DMS153 treated with DMSO at 0.1 percent for 48 hours (cell line): ENCODE results near the gene PIP5K1B.

Source experiments
- DNase-seq: peaks from one replicate; lab custom pipeline; 2025; ENCODE audit not compliant: unreplicated experiment; lab: John Stamatoyannopoulos, UW

PIP5K1B gene

DNA sequence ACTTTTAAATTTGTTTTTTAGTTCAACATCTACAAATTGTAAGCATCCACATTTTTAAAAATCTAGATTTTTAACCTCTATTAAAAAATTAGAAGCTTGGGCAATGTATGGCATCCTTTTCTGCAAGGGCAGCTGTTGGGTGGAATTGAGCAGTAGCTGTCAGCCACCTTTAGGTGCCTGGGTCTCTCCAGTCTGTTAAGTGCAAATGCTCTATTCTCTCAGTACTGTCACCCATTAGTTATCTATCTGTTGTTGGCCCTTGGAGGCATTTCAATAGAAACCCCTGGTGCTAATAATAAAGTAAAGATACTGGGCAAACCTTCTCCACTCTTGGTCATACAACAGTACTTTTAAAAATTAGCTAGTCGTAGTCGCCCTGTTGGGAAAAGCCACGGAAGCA is 63.6 kb downstream of the PIP5K1B start:
- no peak for DNase-seq

DNA sequence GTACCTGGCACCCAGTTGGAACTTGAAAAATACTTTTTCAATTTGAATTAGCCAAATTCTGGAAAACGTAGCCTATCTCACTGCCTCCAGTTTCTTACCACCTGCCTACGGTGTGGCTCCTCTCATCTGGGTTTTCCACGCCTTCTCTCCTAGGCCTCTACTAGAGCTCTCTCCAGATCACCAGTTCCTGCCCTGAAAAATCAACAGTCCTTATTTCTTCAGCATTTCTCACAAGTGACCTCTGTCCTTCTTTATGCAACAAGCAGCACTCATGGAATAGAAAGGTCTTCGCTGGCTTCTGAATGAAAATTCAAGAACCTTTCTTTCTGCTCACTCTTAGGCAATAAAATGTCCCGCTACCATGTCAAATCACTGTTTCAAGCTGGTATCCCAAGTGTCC is 64.8 kb downstream of the PIP5K1B start:
- no peak for DNase-seq

DNA sequence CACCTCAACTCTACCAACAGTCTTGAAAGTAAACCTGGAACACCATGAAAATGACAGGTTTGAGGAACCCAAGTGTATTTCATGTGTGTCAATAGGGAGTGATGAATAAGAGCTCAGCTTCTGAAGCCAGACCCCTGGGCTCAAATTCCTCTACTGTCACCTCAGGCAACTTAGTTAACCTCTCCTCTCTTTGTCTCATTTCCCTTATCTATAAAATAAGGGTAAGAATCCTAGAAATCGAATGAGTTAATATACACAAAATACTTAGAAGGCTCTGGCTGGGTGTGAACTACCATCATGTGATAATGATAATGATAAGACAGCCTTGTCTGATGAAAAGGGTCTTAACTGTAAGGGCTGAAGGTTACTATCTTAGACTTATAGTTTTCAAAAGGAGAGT is 66.3 kb downstream of the PIP5K1B start:
- no peak for DNase-seq

DNA sequence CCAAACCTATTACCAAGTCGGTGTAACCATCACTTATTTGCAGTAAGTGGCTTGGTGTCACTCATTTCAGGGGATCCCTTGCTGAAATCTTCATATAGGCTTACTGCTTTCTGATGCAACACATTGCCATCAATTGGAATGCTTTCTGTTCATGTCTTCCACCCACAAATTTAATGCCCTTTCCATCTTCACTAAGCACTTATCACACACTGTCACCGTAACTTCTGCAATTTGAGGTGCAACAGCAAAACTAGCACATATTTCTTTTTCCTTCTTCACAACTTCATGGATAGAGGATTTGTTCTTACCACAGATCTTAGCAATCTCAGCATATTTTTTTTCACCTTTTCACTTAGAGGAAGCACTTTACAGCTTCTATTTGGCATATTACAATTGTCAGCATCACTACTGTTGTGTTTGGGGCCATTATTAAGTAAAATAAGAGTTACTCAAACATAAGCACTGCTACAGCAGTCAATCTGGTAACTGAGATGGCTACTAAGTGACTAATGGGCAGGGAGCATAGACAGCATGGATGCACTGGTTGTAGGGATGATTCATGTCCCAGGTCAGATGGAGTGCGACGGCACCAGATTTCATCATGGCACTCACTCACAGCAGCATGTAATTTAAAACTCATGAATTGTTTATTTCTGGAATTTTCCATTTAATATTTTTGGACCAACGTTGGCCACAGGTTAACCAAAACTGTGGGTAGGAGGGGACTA is 70.1 kb downstream of the PIP5K1B start:
- DNase-seq, result no peak

DNA sequence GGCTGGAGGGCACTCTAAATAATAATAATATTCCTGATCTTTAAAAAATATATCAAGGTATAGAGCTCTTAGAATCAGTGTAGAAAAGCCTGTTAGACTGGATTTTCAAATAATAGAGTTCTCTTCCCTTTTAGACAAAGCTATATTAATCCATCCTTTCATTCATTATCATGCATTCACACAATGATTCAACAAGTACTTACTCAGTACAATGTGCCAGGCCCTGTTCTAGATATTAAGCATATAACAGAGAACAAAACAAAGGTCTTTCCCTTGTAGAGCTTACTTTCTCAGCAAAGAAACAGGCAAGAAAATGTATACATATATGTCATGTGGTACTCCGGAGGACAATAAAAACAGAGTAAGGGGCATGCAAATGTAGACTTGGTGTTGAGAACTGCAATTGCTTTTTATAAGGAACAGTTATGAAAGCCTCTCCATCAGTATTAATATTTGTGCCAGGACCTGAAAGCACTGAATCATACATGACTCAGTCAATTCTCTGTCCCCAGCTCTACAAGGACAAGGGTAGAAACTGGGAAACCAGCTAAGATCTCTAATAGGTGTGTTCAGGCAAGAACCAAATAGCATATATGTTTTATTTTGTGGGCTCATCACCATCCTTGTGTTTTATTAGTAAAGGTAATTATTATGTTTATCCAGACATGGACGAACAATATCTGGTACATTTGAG is 72.2 kb downstream of the PIP5K1B start:
- DNase-seq, result no peak

DNA sequence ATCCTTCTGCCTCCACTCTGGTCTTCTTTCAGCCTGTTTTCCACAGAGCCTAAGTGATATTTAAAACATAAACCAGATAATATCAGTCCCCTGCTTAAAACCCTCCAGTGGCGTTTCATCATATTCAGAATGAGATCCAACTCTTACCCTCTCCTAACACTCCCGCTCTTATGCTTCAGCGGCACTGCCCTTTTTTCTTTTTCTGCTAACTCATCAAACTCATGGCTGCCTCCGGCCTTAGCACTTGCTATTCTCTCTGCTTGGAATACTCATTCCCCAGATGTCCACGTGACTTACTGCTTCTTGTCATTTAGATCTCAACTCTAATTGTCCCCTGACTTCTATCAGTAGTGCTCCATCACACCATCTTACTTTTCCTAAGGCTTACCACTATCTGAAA is 73.6 kb downstream of the PIP5K1B start:
- no peak for DNase-seq

DNA sequence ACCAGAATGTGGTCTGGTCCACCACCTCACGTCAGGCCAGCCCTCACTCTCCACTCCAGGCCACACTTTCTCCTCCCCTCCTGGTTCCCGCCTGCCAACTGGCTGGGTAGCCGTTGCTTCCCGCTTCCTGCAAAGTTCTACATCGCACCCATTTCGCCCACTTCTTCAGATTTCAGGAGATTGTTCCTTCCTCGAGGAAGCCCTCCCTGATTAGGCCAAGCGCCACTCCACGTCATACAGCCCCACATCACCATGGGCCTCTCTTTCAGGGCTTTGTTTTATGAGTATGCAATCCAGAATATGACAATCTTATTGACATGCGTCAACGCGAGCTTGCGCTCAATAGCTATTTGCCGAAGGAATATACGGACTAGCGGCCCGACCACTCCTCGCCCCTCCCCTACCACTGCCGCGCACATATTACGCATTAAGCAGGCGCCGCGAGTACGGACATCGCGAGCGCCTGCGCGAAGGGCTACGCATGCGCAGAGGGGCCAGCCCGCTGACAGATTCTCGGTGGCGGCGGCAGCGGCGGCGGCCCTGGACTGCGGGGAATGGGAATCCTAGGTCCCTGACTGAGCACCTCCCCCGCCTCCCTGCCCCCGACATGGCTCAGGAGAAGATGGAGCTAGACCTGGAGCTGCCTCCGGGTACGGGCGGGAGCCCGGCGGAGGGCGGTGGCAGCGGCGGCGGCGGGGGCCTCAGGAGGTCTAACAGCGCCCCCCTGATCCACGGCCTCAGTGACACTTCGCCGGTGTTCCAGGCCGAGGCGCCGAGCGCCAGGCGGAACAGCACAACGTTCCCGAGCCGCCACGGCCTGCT is 74.7 kb downstream of the PIP5K1B start:
- DNase-seq, result peak; percentile 87

DNA sequence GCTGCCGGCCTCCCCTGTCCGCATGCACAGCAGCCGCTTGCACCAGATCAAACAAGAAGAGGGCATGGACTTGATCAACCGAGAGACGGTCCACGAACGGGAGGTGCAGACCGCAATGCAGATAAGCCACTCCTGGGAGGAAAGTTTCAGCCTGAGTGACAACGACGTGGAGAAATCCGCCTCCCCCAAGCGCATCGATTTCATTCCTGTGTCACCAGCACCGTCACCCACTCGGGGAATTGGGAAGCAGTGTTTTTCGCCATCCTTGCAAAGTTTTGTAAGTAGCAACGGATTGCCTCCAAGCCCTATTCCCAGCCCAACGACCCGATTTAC is 75.3 kb downstream of the PIP5K1B start:
- no peak for DNase-seq

DNA sequence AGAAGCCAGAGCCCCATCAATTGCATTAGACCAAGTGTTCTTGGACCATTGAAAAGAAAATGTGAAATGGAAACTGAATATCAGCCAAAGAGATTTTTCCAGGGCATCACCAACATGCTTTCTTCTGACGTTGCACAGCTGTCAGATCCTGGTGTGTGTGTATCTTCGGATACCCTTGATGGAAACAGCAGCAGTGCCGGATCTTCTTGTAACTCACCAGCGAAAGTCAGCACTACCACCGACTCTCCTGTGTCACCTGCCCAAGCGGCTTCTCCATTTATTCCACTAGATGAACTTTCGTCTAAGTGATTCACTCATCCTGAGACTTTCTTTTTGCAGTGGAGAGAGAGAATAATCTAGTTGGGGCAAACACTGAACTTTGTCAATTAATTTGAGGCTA is 75.7 kb downstream of the PIP5K1B start:
- no peak for DNase-seq

DNA sequence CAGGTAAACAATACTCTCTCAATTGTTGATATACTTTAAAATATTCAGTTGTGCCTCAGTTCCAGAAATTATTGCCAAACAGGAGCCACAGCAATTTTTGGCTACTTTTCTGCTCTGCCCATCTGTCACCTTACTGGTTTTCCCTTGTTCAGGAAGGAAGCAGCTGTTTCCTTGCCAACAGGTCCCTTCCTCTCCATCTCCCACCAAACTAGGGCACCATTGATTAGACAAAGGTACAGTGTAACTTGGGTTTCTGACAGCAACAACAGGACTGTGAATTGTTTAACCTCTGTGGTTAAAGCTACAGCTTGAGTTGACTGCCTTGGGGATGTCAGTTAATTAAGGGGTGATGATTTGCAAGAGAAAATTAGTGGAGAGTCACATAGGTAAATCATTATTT is 76.9 kb downstream of the PIP5K1B start:
- no peak for DNase-seq

DNA sequence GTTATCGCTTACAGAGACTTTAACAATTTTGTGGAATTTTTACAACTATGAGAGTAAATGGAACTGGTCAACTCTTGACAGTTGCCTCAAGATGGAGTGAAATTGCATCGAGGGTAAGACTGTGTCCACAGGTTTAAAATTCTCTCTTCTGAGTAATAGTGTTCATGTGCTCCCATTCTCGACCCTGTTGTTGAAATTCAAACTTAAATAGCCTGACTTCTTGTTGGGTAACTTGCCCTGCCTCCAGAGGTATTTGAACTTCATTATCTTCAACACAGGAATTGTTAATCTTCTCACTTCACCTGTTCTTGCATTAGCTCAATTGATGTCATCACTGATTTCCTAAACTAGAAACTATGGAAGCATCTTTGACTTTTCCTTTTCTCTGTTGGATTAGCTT is 77.5 kb downstream of the PIP5K1B start:
- DNase-seq, result no peak

DNA sequence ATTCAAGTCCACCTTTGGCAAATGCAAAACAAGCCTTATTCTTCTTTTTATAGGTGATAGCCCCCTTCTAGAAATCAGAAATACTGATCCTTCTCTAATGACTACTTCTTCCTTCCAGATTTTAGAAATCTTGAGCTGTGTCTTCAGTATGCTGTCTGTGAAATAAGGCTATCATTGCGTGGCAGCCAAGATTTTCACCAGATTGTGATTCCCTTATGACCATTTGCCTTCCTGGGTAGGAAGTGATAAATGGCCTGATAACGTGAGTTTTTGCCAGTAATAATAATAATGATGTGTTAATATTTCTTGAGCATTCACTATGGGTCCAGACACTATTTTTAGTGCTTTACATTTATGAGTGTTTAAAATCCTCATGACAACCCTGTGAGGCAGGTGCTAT is 80.9 kb downstream of the PIP5K1B start:
- DNase-seq, result no peak

DNA sequence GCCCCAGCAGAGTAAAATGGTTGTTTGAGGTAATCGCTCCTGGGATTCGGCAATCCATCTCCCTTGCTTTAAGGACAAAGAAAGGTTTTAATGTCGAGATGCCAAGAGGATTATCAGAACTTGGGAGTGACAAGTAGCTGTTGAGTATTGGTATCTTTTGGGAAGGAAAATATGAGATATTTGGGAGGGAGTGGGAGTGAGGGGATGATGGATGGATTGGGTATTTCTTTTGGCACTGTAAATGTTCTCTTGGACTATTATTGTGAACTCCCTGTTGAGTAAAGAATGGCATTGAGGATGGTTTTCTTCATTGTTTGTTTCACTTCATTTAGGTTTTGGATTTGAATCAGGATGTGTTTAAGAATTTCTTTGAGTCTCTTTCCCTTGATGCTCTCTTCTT is 86.1 kb downstream of the PIP5K1B start:
- no peak for DNase-seq

DNA sequence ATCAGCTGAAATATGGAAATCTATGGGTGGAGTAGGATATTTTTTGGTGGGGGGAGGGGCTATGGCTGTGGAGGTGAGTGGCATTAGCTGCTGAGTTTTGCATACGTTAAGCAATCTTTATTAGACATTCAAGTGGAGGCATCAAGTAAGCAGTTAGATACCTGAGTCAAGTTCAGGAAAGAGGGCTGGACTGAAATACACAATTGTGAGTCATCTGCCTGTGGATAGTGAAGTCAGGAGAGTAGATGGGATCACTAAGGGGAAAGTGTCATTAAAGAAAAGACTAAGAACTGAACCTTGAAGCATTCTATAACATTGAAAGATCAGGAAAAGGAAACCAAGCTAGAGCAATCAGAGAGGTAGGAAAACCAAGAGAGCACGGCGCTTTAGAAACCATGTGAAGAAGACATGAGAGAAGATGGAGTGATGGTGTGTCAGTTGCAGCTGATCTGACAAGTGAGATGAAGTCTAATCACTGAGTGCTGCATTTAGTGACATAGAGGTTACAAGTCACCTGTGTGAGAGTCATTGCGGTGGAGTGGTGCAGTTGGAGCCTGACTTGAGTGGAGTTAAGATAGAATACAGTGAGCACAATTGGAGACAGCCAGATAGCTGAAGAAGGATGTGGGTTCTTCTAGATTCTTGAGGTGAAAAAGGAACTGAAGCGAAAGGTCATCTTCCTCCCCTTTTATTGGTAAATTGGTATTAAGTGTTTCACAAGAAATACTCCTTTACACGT is 88.7 kb downstream of the PIP5K1B start:
- DNase-seq, result no peak

DNA sequence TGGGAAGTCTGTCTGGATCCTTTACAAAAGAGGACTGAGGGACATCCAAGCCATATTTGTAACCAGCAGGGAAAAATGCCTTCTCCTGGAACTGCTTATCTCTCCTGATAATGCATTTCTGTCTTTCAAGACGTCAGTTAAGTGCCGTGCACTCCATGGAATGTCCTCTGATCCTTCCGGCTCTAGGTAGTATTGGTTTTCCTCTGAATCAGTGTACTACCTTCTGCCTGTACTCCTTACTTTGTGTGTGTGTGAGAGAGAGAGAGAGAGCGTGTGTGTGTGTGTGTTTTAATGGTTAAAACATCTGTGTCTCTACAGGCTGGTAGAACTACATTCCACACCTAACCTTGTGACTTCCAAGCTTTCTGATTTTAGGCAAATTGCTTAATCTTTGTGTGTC is 89.9 kb downstream of the PIP5K1B start:
- no peak for DNase-seq

DNA sequence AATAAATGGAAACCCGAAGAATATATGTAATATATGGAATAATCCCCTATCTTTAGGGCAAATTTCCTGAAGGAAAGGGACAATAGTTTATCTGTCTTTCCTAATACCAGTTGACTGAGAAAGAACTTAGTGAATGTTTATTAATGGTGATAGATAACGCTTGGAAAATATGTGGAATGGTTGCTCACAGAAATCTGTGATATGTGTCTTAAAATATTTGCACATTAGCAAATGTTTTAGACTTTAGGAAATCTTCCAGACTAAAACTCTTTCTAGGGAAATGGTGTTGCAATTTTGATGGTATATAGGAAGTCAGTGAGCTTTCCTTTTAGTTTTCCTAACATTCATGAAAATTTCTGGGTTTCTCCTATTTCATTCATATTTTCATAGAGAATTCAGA is 90.4 kb downstream of the PIP5K1B start:
- no peak for DNase-seq

DNA sequence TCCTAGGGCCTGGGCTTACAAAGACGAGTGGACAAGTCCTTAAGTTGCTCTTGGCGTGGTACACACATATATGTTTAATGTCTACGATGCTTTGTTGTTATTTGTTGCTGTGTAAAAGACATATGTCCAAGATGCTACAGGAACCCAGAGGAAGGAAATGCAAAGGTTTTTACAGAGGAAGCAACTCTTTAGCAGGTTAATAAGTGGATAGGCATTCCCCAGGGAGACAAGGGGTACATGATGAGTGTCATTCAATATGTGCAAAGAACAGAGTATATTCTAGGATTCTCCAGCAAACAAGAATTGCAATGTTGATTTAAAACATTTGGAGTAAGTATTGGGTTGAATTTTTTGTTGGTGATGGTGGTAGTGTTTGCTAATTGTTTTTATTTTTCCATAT is 92.1 kb downstream of the PIP5K1B start:
- no peak for DNase-seq

DNA sequence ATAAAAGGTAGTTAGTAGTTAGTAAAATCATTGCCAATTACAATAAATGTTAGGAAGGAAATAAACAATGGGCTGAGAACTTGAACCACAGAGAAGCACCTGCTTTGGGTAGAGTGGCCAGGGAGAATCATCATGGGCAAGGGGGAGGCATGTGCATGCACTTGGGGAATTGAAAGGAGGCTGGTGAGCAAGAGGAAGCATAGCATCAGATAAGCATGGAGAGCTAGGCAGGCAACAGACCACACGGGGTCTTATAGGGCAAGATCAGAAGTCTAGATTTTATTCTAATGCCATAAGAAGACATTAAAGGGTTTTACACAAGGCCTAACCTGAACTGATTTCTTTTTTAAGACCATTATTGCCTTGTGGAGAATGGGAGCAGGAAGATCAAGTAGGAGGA is 93.4 kb downstream of the PIP5K1B start:
- no peak for DNase-seq

DNA sequence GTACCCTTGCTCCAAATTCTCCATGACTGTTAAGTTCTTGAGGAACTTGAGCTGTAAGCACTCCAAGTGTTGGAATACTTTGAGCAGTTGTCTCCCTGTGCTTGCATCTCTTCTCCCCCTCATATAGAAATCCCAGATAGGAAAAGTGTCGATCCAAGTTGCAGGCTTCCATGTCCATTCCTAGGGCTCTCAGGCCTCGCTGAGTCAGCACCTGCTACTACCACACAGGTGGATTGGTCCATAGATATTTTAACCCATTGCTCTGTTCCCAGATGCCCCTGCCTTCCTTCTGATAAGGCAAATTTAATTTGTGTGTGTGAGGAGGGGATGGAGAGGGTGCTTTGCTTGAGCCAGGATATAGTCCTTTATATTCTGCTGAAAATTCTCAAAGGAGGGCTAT is 95.8 kb downstream of the PIP5K1B start:
- DNase-seq, result no peak

DNA sequence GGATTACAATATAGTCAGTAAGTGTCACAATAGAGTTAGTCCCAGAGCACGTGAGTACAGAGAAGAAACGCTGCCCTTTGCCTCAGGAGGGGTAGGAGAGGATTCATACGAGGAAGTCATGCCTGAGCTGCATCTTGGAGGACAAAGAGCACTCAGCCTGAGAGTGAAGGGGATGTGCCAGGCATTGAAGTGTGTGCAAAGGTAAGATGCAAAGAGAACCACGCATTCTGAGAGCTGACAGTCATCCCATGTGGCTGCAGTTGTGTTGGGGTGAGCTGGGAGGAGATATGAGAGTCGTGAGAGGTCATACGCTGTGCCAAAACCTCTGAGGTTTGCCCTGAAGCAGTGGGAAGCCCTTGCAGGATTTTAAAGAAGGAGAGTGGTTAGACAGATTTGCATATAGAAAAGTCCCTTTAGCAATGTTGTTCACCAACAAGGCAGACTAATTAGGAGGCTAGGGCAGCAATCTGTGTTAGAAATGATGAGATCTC is 97.5 kb downstream of the PIP5K1B start:
- no peak for DNase-seq
